ENCODE measurements around the gene POLR3E.
"Not testable (repeated sequence)": the region's sequence is repeated elsewhere in the genome, so short reads cannot be mapped to it uniquely, and the experiment has no call there.

The POLR3E gene

DNA sequence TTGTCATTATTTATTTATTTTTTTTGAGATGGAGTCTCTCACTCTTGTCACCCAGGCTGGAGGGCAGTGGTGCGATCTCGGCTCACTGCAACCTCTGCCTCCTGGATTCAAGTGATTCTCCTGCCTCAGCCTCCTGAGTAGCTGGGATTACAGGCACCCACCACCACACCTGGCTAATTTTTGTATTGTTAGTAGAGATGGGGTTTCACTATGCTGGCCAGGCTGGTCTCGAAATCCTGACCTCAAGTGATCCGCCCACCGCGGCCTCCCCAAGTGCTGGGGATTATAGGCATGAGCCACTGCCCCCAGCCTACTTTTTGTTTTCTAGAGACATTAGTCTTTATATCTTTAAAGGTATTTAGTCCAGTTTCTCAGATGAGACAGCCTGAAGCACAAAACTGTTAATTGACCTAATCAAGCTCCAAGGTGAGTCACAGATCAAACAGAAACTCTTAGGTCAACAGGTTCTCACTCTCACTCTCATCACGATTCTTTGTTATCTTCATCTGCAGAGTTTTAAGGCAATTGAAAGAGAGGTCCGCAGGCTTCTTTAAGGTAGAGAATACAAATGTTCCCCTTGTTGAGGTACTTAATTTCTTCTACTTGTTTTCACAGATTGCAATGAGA lies 71.1 kb downstream of the POLR3E start:
- DNase-seq, result not testable (repeated sequence)

GRCh38 chr16:22369221-22369811 lies 72.1 kb downstream of the POLR3E start:
- DNase-seq, result no peak

- DNase-seq, result no peak
Observed at GRCh38 chr16:22370038-22370820, 73.0 kb downstream of the POLR3E start.

GRCh38 chr16:22372882-22373661 lies 75.9 kb downstream of the POLR3E start:
- no peak for DNase-seq

DNA sequence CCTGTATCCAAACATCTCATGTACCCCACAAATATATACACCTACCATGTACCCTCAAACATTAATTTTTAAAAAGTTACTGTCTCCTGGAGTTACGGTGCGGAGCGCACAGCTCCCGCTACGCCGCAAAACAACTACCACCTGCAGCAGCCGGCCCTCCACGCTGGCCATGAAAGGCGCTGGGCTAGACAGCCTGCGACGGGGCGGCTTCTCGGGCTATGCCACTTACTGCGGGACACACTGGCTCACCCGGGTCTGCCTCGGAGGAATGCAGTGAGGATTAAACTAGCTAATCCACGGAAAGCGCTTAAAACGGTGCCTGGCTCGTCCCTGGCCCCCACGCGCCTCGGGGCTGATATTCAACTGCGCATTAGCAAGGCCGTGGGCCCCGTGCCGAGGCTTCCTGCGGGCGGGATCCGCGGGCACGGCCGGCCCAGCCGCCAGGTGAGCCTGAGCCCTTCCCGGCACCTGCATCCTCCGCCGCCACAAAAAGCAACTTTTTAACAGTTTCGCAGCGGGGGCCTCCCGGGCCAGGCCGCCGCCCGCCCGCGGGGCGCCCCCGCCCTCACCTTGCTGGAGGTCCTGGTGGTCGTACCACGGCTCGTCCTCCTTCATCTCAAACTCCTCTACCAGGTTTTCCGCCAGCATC lies 76.6 kb downstream of the POLR3E start:
- DNase-seq, result no peak

DNA sequence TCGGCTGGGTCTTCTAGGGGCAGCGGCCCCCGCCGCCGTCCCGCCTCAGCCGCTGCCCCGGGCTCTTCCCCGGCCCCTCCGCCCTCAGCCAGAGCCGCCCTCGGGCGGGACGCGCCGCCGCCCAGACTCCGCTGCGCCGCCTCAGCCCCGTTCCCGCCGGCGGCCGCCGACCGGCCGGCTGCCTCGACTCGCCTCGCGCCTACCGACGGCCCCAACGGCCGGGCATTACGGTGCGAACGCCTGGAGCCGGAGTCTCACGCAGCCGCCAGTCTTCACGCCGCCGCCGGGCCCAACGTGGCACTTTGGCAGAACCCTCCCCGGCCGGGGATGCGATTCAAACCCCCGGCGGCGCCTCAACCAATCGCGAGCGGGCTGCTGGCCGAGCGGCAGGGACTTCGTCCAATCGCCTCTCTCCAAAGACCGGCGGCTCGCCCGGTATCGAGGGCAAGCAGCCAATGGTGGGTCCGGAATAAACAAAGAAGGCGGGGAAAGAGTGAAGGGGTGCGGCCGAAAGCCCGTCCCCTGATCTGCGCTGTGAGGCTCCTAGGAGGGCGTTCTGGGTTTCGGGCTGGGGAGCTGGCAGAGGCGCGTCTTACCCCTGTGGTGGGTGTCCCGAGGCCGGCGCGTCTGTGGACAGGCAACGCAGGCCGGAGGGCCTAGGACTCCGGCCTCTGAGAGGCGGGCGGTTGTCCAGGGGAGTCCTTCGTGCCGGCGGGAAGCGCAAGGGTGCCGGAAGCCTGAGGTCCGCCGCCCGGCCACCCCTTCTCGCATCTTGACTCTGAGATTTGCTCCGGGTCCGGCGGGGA lies 77.3 kb downstream of the POLR3E start, which contains the start of gene CDR2:
Gene CDR2, minus strand, starts transcription at position 309 of the 806 bp plus-strand sequence. CDS start 310 bp downstream, outside the sequence.
- peak; percentile 96 for DNase-seq

GRCh38 chr16:22375117-22375962 lies 78.1 kb downstream of the POLR3E start:
- no peak for DNase-seq

GRCh38 chr16:22375963-22376640 lies 78.9 kb downstream of the POLR3E start:
- no peak for DNase-seq

GRCh38 chr16:22379656-22380055 lies 82.4 kb downstream of the POLR3E start:
- no peak for DNase-seq

DNA sequence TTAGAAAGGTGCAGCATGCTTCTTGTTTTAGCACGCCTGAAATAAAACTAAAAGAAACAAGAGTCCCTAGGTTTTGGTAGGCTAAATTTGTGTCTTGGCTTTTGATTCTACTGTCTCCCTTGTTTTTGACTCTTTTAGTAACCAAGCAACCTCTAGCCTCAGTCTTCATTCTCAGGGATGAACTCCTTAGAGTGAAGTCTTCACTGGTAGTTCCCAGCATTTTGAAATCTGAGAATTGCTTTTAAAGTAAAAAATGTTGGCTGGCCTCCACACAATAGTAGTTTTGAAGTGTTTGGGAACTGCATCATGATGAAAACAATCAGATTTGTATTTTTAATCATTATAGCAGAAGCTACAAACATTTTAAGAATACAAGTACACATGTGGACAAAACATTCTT lies 83.3 kb downstream of the POLR3E start:
- DNase-seq, result no peak

GRCh38 chr16:22381392-22381791 lies 84.2 kb downstream of the POLR3E start:
- no peak for DNase-seq

- no peak for DNase-seq
Observed at GRCh38 chr16:22383827-22384226, 86.6 kb downstream of the POLR3E start.
